ENCODE data around the gene CAMTA1.

GRCh38 chr1:6987940-6988339 lies 202.7 kb downstream of the CAMTA1 start:
- TF ChIP-seq CTCF (IDR thresholded peaks at IDR 0.05; ENCODE audit: insufficient read depth, low read depth, low read length) (no peak), EZH2 (IDR thresholded peaks at IDR 0.05; ENCODE audit: insufficient read depth, low read length) (no peak)

All from astrocyte (in vitro differentiated cells and primary cell).